NOMO-1 treated with DMSO at 0.1 percent for 48 hours (cell line): Measurements from ENCODE around the gene CFAP20DC.
"Not testable (repeated sequence)": the region's sequence is repeated elsewhere in the genome, so short reads cannot be mapped to it uniquely, and the experiment has no call there.

Source experiments
- DNase-seq: peaks from one replicate; lab custom pipeline; 2025; ENCODE audit not compliant: unreplicated experiment; lab: John Stamatoyannopoulos, UW

Gene CFAP20DC

DNA sequence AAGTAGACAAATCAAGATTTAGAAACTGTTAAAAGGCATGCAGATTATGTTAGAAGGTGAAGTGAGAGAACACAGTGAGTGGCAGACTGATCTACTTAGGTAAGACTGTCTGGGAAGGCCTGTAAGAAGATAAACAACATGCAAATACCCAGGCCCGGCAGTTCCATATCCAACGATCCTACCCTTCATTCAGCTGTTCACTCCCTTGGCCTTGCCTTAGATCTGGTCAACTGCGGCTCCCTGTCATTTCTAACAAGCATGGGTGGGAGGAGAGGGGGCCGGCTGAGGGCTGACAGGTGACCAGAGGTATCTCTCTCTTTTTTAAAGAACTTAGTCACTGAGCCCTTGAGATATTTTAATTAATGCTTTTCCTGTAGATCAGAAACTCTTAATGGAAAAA lies 298.6 kb downstream of the CFAP20DC start:
- no peak for DNase-seq

DNA sequence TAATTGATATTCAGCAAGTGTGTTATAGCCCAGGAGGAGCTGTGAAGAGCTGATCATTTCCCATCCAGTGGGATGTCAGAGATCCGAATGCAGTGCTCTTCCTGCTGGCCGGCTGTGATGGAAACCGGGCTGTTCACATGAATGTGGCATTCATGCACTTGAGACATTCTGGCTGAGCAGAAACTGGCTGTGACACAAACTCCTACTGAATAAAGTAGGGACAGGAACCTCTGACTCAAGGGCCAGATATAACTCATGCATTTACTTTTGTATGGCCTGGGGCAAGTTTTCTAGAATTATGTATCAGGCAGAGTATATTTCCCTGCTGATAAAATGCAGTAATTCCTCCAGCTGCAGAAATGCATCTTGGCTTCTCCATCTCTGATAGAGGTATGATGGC lies 299.9 kb downstream of the CFAP20DC start:
- DNase-seq: no peak

DNA sequence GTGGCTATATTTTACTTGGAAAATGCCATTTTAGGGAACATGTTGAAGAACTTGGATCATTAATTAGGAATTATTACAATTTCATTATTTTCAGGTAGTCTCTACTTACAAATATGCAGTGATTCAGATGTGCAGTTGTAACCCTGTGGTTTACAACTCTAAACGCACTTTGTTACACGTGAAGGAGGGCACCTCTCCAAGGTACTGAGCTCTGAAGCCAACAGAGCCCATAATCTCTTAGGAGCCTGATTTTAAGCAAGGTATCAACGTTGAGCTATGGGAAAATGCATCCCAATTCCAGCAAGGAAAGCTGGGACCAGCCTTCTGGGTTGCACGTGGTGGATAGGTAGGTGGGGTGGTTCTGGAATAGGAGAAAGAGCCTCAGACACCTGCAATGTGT lies 301.8 kb downstream of the CFAP20DC start:
- DNase-seq: no peak

DNA sequence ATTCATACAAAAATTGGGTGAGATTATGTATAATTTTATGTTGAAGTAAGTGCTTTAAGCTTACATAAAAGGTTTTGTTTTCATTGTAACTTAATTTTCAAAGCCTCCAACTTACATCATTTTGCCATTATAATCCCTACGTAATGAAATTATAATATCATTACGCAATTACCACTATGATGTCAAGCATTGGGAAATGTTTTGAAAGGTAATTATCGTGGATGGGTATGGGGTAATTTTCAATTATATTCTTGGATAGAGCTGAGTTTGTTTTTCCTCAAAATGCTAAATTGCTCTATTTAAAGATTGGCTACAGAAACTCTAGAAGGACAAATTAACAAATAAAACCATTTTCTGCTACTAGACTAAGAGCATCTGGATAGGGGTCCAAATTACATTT lies 303.1 kb downstream of the CFAP20DC start:
- DNase-seq: no peak

DNA sequence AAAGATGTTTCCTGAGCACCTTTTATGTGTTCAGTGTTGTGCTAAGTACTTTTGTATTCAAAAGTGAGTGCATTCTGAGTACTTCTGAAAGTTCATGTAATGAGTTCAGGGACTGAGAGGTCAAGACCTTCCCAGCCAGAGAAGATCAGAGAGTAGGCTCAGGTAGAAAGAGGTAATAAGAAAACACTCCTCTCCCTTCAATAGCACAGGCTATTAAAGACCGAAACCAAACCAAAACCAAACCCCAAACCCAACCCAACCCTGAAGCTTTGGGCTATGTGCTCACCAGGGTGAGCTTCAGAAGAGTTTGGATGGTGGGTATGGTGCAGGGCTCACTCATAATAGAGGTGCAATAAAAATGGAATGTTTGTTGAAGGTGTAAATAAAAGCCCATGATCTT lies 306.5 kb downstream of the CFAP20DC start:
- DNase-seq: no peak

DNA sequence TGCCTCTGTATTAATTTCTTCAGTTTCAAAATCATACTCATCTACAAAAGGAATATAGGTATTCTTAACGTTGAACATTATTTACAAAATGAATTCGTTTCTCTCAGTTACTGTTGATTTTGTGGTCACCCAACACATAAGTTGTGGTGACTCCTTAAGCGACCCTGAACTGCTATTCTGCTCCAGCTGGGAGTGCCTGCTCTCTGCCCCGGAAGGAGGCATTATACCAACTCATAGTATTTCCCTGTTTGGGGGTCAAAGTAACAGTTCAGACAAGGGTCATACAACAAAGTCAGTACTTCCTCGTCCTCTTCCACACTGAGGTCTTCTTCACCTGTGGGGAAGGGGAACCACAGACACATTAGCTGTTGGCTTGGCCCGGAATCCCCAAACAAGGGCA lies 307.6 kb downstream of the CFAP20DC start:
- DNase-seq: no peak

DNA sequence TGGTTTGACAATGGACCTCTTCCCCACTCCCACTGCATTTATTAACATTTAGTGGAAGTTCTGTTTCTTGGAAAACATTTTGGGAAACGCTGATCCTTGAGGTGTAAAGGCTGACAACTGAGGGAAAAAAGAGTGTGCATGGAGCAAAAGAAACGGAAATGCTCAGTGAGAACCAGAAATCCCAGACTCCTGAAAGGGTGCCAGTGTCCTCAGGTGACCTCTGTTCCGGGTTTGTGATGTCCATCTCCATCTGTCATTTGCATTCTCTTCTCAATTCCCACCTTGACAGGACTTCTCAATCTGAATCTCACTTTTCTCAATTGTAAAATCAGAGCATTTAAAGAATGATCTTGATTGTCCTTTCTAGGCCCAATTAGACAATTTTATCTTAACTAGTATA lies 312.2 kb downstream of the CFAP20DC start:
- DNase-seq: no peak

DNA sequence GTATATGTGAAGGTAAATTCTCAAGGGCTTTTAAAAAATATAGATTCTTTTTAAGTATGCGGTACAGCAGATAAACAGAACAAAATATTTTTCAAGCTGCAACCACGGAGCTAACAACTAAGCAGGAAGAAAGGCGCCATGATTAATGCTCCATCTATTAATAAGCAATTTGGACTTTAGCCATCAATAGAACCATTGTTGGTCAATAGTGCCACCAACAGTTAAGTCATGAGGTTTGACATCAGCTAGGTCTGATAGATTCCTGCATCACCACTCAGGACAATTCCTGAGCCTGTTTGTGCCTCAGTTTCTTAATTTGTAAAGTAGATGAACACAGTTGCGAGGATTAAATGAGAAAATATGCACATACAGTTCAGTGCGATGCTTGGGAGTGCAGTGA lies 318.2 kb downstream of the CFAP20DC start:
- no peak for DNase-seq

DNA sequence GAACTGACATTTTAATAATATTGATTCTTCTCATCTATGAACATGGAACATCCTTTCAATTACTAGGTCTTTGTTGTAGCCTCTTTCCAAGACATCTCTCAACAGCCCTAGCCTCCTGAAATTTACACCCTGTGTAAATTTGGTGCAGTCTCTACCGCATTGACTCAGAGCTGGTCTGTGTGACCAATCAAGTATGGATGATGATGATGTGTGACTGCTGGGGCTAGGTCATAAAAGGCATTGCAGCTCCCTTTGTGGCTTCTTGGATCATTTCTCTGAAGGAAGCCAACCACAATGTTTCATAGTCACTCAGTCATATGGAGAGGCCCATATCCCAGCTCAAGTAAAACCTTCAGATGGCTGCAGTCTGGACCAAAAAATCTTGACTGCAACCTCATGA lies 321.1 kb downstream of the CFAP20DC start:
- DNase-seq: no peak

DNA sequence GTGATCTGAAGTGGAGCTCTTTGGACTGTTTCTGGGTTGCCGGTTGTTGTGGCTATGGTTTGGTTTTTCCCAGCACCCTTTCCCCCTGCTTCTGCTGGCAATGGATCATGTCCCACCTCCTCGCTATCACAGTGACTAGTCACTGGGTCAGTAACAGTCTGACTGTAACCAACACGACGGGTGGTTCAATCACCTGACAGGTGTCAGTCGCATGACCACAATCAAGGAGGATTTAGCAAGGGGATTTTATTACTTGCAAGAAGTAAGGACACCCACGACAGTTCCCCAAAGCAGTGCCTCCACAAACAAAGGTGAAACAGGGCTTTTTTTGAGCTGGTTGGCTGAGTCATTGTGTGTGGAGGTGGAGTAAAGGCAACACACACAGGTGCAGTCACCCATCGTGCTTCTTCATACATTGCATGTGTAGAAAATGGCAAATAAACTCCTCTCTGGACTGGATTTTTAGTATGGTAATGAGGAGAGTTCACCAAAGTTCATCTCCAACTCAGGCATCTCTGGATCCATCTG lies 324.4 kb downstream of the CFAP20DC start:
- DNase-seq: no peak

DNA sequence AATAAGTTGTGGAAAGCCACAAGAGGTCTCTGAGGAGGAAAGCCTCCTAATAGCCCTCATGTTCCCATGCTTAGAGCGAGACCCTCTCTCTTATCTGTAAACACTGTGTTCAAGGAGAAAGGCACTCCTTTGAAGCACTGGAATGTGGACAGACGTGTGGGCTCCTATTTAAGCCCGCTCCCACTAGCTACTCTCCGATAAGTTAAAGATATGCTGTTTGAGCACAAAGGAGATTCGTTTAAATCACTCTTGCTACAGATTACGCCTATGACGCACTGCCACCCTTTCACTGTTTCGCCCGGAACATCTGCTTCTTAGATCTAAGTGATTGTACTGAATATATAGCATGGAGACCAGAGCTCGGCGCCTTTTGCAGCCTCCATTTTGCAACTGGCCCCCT lies 325.5 kb downstream of the CFAP20DC start:
- no peak for DNase-seq

DNA sequence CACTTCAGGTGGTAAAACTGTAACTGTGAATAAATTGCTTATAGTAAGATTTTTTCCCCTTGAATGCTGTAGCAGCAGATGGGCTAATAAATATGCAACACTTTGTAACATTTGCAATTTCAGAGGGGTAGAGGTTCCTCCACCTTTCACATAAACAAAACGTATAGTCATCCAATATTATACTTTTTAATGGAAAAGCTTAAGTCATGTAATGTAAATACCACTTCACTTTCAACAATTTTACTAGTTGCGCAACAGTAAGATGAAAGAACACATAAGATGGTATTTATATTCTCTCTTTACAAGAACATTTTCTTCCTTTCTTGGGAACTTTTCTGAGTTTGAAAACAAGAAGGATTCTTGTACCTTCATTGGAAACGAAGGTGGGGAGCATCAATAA lies 326.7 kb downstream of the CFAP20DC start:
- DNase-seq: no peak

DNA sequence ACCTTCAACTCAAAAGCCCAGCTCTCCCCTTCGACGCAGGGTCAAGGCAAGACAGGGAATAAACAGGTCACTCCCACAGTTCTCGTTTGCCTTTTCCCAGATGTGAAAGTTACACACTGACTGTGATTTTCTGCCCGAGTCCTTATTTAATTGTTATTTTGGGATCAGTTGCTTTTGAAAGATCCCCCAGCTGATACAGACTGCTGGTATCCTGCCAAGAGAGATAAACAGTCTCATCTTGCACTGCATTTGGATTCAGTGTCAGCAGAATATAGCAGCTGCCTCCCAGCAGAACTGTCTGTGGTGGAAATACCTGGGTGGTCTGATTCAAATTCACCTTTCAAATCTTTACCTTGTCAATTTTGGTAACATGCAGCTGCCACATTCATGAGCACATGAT lies 327.3 kb downstream of the CFAP20DC start:
- no peak for DNase-seq

DNA sequence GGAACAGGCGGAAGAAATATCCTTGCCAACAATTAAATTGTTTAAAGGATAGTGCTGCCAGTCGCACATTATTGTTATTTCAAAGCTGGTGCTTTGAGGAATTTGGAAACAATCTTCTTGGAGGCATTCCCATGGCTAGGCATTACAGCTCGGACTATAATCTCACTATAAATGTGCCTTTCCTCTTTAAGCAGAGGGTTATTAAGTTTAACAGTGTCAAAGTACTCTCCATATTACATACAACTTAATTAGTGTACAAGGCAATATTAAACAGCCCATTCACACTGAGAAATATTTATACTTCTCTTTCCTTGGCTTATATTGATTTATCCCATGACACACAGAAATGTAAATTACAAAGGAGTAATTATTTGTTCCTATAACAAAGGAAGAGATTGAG lies 329.3 kb downstream of the CFAP20DC start:
- no peak for DNase-seq

DNA sequence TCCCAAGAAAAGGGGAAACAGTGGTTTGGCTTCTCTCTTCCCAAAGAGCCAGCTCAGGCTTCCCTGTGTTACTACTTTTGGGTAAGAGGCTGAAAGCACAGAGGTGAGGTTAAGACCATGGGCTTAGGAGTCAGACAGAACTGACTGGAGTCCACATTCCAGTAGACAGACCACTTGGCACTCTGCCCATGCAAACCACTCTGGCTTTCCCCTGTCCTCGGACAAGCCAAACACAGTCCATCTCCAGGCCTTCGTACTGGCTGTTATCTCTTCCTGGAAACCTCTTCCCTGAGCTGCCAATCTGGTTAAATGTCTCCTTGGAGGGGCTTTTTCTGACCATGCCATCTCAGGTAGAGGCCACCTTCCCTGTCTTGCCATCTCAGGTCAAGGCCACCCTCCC lies 330.1 kb downstream of the CFAP20DC start:
- no peak for DNase-seq

DNA sequence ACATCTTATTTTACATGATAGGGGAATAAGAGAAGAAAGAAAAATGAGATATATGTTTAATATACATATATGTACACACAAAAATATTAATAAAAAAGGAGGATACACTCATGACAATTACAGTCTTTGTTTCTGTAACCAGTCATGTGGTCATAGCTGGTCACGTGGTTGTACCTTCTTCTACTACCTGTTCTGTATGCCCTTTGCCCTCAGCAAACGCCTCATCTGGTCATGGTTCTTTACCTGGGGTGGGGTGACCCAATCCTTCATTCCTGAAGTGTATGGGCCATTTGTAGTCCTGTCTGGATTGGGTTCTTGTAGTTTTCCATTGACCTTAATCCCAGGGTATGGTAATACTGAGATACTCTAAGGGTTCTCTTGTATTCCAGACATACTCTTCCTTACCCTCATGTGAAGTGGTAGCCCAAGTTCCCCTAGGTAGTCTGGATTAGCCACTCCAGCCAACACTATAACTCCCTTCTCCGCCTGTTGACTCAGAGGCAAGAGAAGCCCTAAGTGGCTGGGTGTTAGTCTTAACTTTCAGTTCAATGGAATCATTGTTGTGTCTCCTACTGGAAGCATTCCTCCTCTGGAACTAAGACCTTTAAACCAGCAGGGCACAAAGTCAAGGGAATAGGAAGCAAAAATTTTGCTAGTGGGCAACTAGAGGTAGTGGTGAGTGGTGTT lies 336.0 kb downstream of the CFAP20DC start:
- no peak for DNase-seq

DNA sequence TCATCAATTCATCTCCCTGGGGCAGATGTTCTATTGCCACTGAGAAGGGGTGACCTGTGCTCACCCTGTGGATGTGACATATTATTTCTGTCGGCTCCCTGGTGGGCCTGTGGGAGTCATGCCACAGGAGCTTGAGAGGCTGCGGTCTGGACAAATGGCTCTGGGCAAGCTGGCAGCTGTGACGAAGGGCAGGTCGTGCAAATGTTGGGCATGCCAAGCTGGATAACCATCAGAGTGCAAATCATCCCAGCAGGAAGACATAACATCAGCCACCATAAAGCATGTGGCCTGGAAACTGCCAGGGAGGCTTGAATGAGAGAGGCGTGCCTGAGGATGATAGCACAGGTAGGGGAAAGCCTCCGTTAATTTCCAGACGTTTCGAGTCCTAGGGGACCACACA lies 338.0 kb downstream of the CFAP20DC start:
- no peak for DNase-seq

DNA sequence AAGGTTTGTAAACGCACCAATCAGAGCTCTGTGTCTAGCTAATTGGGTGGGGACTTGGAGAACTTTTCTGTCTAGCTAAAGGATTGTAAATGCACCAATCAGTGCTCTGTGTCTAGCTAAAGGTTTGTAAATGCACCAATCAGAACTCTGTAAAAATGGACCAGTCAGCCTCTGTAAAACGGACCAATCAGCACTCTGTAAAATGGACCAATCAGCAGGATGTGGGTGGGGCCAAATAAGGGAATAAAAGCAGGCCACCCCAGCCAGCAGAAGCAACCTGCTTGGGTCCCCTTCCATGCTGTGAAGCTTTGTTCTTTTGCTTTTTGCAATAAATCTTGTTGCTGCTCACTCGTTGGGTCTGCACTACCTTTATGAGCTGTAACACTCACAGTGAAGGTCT lies 340.8 kb downstream of the CFAP20DC start:
- not testable (repeated sequence) for DNase-seq

DNA sequence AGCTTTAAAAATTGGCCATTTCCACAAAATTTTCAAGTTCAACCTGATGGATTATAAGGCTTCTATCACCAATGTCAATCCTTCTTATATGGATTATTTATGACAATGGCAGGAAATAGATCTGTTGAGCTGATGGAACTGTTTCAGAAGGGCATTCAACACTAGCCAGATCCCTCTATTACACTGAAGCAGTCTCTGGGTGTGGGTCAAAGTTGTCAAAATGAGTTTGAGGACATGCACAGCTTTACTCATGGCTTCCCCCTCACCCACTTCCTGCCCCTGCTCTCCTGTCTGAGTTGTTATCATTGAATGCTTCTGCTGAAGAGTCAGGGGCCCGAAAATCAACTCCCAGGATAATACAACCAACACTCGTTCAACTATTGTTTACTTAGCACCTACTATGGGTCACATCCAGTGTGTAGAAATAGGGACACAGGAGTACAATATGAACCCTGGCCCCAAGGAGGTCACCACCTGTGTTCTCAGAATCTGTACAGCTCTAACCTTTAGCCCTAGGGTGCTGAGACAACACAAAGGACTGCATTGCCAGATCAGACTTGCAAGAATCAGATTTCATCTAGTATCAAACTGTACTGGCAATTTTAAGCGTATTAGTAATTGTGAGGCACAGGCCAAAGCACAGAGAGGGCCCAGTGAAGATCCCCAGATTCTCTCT lies 341.6 kb downstream of the CFAP20DC start:
- DNase-seq: no peak

DNA sequence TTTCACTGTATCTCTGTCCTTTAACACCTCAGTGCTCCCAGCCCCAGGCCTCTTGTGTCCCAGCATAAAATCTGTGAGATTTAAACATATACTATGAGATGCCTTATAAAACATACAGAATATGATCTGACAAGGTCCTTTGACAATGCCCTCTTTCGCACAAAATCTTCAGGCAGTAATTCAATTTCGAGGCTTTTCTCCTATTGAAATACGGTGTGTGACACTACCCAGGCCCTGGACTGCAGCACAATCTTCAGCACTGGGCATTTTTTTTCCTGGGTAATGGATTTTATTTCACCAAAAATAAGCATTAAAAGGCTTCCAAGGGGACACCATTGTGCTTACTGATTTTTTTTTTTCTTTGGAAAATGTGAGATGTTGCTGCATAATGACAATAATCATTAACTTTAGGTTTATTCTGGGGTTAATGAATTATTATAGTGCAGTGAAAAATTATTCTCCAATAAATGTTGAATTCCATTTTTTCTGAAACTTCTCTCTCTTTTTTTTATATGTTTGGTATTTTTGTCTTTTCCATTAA lies 342.4 kb downstream of the CFAP20DC start:
- no peak for DNase-seq

DNA sequence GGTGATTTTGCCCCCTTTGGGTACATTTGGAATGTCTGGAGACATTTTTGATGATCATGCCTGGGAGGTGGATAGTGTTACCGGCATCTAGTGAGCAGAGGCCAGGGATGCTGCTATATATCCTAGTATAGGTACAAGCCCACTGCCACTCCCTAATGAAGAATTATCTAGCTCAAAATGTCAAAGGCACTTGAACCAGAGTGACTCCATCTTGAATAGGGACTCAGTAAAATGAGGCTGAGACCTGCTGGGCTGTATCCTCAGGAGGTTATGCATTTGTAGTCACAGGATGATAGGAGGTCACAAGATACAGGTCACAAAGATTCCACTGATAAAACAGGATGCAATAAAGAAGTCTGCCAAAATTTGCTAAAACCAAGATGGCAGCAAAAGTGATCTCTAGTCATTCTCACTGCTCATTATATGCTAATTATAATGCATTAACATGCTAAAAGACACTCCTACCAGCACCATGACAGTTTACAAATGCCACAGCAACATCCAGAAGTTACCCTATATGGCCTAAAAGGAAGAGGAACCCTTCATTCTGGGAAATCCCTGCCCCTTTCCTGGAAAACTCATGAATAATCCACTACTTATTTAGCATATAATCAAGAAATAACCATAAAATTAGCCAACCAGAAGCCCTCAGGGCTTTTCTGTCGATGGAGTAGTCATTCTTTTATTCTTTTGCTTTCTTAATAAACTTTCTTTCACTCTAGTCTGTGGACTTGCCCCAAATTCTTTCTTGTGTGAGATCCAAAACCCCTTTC lies 343.2 kb downstream of the CFAP20DC start:
- DNase-seq: no peak

DNA sequence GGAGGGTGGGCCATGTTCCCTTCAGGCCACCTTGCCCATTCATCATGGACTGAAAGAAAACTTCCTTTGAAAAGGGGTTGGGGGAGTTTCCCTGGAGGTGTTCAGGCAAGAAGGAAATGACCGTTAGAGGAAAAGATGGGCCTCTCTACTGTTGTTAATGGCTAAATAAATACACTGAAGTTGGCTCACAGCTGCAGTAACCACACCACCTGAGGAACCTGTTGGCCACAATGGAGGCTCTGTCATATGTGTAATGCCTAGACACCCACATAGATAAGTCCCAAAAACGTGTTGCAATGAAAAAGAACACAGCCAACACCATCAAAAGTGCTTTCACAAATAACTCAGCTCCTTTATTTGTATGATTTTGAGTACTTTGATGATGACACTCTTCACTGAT lies 345.1 kb downstream of the CFAP20DC start:
- no peak for DNase-seq
